GM20000 (cell line): ENCODE results near the gene LBP.

ENCODE experiments used
- DNase-seq: peaks from one replicate; pipeline ENCODE4 v3.0.0; 2012; ENCODE audit warnings: low spot score
- TF ChIP-seq, protein P1 (sequence below): IDR thresholded peaks from 2 replicates; pipeline ENCODE4 v1.5.1; 2012; ENCODE audit warnings: mild to moderate bottlenecking, control low read depth; ENCODE audit errors: extremely low read depth, missing control alignments

LBP gene, protein sequence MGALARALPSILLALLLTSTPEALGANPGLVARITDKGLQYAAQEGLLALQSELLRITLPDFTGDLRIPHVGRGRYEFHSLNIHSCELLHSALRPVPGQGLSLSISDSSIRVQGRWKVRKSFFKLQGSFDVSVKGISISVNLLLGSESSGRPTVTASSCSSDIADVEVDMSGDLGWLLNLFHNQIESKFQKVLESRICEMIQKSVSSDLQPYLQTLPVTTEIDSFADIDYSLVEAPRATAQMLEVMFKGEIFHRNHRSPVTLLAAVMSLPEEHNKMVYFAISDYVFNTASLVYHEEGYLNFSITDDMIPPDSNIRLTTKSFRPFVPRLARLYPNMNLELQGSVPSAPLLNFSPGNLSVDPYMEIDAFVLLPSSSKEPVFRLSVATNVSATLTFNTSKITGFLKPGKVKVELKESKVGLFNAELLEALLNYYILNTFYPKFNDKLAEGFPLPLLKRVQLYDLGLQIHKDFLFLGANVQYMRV

DNA sequence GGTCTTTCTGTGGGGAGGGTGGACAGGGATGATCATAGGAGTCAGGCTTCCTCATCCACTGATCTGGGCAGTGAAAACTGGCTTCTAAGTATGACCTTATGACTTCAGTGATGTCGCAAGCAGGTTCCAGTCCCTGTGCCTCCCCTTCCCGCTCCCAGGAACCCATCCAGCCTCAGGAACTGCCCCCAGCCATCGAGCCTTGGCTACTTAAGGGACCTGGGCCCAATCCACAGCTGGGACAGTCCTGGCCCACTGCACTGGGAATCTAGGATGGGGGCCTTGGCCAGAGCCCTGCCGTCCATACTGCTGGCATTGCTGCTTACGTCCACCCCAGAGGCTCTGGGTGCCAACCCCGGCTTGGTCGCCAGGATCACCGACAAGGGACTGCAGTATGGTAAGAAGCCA, at the start of gene LBP:
LBP (plus strand) TSS at position 236 of the 405 bp plus-strand sequence; CDS start at position 271, 35 bp downstream.
- no peak for DNase-seq
- TF ChIP-seq, protein P1, sequence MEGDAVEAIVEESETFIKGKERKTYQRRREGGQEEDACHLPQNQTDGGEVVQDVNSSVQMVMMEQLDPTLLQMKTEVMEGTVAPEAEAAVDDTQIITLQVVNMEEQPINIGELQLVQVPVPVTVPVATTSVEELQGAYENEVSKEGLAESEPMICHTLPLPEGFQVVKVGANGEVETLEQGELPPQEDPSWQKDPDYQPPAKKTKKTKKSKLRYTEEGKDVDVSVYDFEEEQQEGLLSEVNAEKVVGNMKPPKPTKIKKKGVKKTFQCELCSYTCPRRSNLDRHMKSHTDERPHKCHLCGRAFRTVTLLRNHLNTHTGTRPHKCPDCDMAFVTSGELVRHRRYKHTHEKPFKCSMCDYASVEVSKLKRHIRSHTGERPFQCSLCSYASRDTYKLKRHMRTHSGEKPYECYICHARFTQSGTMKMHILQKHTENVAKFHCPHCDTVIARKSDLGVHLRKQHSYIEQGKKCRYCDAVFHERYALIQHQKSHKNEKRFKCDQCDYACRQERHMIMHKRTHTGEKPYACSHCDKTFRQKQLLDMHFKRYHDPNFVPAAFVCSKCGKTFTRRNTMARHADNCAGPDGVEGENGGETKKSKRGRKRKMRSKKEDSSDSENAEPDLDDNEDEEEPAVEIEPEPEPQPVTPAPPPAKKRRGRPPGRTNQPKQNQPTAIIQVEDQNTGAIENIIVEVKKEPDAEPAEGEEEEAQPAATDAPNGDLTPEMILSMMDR, result no peak

DNA sequence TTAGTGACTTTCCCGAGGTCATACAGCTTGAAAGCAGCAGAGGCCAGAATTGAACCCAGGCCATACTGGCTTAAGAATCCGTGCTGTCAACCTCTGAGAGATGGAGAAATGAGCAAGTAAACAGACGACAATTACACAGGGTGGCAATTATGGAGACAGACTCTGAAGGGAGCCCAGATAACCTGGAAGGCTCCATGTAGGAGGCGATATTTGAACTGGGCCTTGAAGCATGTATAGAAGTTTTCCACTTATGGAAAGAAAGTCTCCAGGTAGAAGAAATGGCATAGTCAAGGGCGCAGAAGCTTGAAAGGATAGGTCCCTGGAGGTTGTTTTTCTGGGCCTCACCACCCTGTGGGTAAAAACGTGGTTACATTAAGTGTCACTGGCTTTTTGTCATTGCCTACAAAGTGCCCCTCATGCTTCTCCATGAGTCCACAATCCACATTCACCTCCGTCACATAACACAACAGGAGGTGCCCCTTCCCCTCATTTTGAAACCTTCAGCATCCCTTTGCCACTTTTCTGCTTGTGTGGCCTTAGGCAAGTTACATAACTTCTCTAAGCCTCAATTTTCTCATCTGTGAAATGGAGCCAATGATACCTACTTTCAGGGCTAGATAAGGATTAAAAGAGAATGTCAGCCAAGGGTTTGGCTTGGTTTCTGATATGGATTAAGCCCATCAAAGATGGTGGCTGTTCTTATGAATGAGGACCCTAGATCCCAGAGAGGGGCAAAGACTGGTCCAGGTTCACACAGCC, 48.2 kb upstream of the LBP start:
- TF ChIP-seq, protein P1, result no peak
- DNase-seq, result no peak

DNA sequence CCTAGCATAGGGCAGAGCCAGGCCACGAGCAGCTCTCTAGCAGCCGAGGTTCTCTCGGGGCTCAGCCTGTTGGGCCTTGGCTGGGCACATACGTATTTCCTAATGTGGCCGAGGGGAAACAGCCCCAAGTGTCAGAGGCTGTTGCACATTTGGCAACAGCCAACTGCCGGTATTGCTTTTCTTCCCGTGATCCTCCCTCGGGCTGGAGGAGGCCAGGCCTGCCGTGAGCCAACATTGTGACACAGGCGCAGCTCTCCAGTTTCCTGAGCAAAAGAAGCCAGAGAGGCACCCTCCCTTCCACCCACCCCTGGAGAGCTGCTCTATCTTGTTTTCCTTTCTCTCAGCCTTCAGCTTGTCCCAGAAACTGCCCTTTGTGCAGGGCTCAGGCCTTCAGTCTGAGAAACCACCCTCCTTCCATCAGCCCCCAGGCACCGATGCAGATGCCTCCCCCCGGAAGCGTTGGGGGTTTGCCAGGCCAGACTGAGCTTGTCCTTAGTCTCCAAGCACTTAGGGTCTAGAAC, 47.5 kb upstream of the LBP start:
- no peak for DNase-seq
- TF ChIP-seq, protein P1, result no peak

DNA sequence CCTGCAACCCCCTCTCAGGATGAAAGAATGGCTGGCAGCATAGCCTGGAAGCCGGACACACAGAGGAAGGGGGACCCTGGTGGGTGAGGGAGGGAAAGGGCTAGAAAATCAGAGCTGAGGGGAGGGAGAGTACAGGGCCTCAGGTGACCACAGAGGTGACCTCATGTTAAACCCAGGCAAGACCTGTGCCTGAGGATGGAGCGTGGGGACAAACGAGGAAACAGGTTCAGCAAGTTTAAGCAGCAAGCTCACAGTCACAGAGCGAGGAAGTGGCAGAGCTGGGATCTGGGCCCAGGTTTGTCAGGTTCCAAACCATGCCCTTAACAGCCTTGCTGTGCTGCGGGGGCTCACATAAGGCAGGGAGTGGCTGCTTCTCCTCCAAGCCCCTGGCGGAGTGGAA, 46.3 kb upstream of the LBP start:
- no peak for DNase-seq
- TF ChIP-seq, protein P1, result no peak

DNA sequence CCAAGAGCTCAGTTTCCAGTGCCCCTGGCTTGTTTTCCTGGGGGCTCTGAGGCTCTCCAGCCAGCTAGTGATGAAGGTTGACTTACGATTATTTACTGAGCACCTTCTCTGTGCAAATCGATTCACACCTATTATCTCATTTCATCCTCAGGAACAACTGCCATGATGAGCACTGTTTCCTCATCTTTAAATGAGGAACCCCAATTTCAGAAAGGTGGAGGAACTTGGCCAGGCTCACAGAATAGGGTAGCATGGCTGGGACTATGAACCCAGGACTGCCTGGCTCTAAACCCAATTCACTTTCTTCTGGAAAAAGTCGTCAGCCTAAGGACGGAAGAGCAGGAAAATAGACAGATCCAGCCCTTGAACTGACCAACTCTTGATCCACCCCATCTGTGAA, 45.8 kb upstream of the LBP start:
- DNase-seq, result no peak
- TF ChIP-seq, protein P1, result no peak

DNA sequence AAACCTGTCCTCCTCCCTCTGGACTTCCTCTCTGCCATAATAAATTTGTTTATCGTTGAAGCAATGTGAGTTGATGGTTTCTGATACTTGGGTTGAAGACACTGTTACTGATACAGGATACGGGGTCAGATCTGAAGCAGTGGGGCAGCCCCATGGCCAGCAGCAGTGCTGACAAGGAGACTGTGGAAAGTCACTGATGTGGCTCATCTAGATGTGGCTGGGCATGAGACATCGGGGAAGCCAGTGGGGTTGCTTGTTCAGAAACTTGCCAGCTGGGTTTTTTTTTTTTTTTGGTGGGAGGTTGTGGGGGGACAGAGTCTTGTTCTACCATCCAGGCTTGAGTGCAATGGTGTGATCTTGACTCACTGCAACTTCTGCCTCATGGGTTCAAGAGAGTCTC, 45.0 kb upstream of the LBP start:
- TF ChIP-seq, protein P1, result no peak
- no peak for DNase-seq

DNA sequence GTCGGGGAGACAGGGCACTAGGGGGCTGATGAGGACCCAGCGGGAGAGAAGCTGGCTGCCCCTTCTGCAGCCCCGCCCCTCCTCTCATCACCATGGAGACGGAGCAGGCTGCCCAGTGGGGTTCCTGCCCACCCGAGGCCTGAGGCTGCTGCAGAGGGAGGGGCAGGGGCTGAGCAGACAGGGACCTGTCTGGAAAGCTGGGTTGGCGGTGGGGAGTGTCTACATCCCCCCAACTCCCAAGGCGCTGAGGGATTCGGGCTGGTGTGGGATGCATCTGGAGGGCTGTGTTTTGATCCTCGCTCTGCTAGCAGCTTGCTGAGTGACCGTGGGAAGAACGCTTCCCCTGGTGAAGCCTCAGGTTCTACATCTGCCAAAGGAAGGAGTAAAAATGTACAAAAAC, 43.5 kb upstream of the LBP start:
- TF ChIP-seq, protein P1, result no peak
- DNase-seq, result no peak
